ENCODE data around the gene MNAT1.
"Not testable (repeated sequence)": the region's sequence is repeated elsewhere in the genome, so short reads cannot be mapped to it uniquely, and the experiment has no call there.

The MNAT1 gene

DNA sequence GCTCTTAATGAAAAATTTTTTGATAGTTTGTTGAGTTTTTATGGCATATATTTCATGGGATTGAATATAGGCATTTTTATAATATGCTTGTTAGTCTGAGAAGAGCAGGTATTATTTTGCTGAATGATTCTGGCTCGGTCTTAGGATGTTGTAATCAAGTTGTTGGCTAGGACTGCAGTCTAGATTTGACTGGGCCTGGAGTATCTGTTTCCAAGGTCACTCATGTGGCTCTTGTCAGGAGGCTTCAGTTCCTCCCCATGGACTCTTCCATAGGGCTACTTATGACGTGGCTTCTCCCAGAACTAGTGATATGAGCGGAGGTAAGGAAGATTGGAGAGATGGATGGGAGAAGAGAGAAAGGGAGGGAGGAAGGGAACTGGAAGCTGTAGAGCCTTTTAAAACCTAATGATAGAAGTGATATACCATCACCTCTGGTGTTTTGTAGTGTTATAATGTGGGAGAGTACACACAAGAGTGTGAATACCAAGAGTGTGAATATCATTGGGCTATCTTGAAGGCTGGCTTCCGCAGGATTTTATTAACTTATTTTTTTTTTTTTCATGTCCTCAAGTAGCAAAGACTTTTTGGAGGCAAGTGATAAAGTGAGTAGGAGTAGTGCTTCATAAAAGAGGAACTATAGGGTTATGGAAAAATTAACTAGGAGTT is 4.4 kb downstream of the MNAT1 start:
- no peak for DNase-seq (ENCODE audit: low read depth in 3 of 3)

DNA sequence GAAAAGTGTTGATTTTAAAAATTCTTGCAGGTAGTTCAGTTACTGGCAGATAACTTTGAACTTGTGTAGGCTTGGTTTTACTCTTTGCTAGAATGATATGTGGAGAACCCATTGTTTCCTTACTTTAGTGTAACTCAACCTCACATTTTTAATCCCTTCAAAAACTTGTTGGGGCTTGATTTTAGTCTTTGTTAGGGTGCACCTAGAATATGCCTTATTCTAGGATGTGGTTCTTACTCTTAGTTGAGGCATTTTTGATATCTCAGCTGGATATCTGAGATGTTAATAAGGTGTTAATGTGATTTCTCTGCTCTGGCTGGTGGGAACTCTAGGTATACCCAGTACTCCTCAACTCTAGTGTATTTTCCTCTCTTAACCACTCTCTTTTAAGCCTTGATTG is 10.0 kb downstream of the MNAT1 start:
- DNase-seq (ENCODE audit: low read depth in 3 of 3), result no peak

DNA sequence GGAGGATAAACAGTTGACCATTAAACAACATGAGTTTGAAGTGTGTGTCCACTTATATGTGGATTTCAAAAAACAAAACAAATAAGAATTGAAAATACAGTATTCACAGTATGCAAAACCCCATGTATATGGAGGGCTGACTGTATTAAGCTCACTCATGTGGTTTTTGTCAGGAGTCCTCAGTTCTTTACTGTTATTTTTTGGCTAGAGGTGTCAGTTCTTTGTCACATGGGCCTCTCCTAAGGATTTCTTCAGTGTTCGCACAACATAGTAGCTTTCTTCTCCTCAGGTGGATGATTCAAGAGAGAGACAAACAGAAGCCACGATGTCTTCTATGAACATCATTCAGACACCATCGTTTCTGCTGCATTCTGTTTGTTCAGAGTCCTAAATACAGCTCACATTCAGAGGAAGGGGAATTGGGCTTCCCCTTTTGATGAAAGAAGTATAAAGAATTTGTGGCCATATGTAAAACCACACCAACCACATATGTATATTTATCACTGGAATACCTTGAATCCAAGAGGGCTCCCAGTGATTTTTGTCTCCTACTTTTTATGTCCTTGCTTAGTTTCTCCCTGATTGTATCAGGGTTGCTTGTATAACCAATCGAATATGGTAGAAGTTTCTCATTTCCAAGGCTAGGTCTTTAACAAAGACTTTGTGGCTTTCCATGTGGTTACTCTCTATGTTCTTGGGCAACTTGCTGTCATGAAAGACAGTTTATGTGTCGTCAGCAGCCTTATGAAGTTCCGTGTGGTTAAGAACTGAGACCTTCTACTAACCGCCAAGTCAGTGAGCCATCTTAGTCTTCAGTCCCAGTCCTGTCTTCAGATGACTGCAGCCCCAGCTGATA is 18.9 kb downstream of the MNAT1 start:
- peak; percentile 26 to 41 (median 35) for DNase-seq (ENCODE audit: low read depth in 3 of 3)

DNA sequence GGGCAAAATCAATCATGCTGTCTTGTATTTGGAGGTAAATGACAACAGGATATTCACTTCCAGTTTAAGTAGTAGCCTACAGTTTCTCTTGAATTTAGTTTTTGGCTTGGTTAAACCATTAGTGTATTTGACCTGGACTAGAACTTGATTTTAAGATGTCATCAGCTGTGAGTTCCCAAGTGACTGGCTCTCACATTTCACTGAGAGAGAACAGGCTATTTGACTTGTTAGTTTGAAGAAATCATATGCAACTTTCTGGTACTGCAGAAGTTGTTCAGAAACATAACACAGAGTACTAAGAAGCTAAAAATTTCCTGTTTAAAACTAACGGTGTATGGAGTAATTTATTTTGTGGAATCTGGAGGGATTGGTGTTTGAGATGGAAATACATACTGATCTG is 22.3 kb downstream of the MNAT1 start:
- DNase-seq (ENCODE audit: low read depth in 3 of 3), result no peak

DNA sequence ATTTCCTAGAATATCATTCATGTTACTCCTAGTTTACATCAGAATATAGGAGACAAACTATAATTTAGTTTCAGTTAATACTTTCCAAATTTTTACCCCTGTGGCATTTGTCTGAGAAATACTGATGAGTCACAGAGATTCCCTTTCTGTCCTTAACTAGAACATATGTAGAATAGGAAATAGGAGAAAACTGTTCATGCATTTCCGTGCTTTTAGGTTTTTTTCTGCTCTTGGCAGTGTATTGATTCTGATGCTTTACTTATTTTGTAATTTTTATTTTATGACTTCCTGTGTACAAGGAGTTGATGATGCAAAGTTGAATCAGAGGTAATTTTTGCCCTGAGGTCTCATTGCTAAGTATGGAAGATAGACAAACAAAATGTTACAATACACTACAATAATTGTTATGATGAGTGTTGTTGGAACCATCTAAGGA is 23.0 kb downstream of the MNAT1 start:
- DNase-seq (ENCODE audit: low read depth in 3 of 3), result no peak

DNA sequence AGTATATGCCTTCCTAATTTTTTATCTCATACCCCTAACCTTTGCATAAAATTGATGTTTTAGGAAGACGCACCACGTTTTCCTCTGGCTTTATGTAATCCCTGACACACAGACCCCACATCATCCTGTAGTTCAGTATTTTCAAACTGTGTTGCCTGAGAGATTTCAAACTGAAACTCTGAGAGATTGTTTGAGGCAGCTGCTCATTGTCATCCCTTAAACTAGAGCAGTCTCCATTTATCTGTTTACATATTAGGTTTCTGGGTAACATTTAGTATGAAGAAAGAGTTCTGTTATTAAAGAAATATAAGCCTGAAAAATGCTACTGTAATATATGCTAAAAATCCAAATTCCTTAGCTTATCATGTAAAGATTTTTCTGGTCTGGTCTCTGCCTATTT is 24.3 kb downstream of the MNAT1 start:
- DNase-seq (ENCODE audit: low read depth in 3 of 3), result no peak

DNA sequence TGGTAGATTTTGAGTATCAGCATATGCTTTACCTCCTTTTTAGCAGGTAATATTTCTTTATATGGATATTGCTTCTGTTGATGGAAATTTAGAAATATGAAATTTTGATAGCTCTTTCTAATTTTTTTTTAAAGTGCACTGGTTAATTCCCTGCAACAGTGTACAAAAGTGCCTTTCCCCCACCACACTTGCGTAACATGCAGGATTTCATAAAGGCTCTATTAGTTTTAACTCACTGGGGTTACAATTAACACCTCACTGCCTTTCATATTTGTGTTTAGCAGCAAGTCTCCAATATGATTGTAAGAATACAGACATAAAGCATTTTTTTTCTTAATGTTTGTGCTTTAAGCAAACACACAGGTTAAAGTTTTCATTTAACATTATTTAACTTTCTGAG is 25.6 kb downstream of the MNAT1 start:
- no peak for DNase-seq (ENCODE audit: low read depth in 3 of 3)

DNA sequence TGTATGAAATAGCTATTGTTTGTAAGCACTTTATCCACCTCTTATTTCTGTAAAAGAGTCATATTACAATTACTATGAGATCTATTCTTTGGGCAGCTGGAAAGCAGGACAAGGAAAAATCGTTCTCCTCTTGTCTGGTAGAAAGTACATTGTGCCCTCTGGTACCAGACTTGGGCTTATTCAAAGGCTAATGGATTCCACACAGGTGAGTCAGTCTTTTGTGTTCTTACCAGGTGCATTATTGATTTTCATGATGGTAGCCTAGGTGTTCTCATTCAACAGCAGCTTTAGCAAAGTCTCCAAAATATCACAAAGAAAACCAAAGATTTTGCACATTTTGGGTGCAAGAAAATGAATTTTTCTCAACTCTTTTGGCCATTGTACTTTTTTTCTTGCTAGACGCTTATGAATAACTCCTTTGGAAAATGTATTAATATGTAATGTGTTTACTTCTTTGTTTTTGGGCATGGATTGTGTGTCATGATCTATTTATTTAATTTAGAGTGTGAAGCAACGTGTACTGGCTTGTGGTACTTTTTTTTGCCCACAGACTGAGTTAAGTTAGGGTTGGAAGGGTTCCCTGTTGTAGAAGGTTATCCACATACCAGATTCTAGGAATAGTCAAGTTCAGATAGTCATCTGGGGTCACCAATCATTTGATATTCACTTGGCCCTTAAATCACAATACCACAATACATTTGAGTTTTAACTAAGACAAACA is 26.2 kb downstream of the MNAT1 start:
- no peak for DNase-seq (ENCODE audit: low read depth in 3 of 3)

DNA sequence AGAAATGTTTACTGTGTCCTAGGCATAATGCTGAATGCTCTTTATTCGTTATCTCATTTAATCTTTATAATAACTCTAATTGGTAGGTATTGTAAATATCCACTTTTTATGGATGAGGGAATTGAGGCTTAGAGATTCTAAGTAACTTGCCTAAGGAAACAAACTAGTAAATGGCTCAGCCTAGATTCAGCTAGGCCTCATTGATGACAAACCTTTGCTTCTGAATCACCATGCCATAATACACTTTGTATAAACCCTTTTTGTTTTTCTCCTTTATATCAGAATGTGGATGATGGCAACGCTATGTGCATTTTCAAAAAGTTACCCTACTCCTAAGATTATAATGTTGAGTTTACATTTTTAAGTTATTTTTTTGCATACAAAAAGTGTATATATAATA is 34.0 kb downstream of the MNAT1 start:
- no peak for DNase-seq (ENCODE audit: low read depth in 3 of 3)

DNA sequence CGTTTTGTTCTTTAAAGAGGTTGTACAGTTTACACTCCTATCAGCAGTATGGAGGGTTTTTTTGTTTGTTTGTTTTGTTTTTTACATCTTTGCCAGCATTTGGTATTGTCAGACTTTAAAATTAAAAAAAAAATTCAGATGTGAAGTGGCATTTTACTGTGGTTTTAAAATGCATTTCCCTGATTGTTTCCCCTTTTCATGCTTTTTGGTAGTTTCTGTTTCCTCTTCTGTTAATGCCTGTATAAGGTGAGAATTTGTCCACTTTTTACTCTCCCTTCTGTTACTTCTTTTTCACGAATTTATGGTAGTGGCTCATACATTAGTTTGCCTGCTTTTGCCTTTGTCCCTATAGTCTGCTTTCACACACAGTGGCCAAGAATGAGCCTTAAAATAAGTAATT is 36.6 kb downstream of the MNAT1 start:
- no peak for DNase-seq (ENCODE audit: low read depth in 3 of 3)

DNA sequence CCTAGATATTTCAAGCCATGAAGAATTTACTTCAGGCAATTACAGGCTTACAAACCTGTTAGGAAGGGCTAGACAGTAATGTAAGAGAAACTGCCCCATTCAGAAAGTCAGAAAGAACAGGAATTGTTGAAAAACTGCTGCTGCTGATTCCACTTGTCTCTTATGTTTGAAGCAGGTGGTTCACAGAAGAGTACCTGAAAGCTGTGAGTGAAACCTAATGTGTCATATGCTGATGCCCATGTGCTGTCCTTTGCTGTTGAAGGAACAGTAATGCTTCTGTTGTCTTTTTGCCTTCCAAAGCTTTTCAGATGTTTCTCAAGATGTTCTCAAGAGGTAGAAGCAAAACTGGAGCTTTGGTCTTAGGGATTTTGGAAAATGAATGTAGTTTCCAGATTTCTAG is 39.0 kb downstream of the MNAT1 start:
- no peak for DNase-seq (ENCODE audit: low read depth in 3 of 3)

DNA sequence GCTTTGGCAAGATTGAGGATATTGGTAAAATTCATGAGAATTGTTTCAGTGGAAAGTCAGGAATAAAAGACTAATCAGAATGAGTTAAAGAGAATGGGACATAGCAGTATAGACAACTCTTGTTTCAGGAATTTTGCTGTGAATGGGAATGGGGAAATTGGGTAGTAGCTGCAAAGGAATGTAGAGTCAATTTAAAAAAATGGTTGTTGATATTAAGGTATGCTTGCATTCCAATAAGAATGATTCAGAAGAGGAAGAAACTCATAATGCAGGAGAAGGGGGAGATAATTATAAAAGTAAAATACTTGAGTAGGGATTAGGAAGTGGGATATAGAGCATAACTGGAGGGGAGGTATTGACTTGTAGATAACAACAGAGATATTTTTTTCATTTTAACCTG is 40.7 kb downstream of the MNAT1 start:
- DNase-seq (ENCODE audit: low read depth in 3 of 3), result no peak

DNA sequence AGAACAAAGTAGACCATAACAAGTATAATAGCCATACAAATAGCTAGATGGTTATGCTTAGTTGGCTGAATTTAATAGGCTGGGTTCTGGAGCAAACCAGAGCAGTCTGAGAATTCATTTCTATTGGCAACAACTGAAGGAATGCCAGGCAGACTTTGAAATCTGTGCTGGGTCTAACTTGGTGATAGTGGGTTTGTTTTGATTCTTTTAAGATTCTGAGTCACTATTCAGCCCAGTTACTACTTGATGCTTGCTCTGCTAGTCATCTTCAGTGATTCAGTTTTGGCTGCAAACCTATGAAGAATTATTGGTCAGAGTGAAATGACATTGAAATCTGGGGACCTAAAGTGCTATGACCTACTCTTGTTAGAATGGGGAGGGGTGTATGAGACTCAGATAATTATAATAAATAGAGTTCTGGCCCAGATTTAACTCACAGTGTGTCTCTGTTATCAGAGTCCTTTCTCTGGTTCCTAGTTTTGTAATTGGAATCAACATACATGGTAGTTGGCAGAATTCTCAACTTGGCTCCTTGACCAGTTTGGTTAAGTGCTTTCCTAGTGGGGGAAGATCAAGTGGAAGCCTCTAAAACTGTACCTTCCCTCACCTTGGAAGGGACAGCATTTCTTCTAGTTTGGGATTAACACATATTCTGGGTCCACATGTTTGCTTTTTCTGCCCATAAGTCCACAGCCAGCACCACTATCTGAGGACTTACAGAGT is 43.5 kb downstream of the MNAT1 start:
- no peak for DNase-seq (ENCODE audit: low read depth in 3 of 3)

DNA sequence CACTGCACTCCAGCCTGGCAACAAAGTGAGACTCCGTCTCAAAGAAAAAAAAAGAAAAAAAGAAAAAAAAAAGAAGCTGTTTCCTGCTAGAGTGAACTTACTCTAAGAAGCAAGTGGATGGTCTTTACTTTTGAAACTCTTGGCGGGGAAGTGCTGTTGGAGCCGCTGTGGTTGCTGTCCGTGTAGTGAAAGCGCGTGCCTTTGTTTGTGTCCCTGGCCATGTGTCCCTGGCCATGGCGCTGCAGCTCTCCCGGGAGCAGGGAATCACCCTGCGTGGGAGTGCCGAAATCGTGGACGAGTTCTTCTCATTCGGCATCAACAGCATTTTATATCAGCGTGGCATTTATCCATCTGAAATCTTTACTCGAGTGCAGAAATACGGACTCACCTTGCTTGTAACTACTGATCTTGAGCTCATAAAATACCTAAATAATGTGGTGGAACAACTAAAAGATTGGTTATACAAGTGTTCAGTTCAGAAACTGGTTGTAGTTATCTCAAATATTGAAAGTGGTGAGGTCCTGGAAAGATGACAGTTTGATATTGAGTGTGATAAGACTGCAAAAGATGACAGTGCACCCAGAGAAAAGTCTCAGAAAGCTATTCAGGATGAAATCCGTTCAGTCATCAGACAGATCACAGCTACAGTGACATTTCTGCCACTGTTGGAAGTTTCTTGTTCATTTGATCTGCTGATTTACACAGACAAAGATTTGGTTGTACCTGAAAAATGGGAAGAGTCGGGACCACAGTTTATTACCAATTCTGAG is 45.4 kb downstream of the MNAT1 start:
- DNase-seq (ENCODE audit: low read depth in 3 of 3), result not testable (repeated sequence)

DNA sequence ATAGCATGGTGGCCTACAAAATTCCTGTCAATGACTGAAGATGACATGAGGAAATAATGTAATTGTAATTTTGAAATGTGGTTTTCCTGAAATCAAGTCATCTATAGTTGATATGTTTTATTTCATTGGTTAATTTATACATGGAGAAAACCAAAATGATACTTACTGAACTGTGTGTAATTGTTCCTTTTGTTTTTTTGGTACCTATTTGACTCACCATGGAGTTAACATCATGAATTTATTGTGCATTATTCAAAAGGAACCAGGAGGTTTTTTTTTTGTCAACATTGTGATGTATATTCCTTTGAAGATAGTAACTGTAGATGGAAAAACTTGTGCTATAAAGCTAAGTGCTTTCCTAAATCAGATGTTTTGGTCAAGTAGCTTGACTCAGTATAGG is 46.0 kb downstream of the MNAT1 start:
- not testable (repeated sequence) for DNase-seq (ENCODE audit: low read depth in 3 of 3)

DNA sequence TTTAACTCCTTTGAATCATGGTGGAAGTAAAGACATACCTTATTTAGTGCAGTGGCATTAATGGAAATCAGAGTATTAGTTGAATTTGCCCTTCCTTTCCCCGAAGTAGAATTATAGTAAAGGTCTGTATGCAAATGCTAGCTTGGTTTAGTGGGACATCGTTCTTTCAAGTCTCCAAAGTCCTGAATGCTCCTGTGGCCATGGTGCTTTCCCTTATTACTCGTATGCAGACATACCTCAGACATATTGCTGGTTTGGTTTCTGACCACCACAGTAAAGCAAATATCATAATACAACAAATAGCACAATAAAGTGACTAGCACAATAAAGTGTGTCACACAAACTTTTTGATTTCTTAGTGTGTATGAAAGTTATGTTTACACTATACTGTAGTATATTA is 52.3 kb downstream of the MNAT1 start:
- no peak for DNase-seq (ENCODE audit: low read depth in 3 of 3)

DNA sequence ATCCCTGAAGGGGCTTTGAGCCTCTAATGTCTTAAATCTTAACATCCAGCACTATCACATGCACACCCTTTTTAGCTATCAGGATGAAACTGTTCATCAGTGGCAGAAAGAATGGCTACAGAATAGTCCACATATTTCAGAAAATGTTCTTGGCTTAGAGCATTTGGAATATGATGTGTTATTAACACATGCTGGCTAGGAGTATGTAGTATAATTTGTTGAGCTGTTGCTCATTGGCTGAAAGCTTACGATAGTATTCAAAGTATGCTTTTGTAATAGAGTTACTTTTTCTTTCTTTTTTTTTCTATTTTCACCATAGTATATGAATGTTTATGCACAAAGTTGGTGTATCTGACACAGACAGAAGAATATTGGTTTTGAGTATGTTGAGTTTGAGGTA is 55.1 kb downstream of the MNAT1 start:
- DNase-seq (ENCODE audit: low read depth in 3 of 3), result no peak

DNA sequence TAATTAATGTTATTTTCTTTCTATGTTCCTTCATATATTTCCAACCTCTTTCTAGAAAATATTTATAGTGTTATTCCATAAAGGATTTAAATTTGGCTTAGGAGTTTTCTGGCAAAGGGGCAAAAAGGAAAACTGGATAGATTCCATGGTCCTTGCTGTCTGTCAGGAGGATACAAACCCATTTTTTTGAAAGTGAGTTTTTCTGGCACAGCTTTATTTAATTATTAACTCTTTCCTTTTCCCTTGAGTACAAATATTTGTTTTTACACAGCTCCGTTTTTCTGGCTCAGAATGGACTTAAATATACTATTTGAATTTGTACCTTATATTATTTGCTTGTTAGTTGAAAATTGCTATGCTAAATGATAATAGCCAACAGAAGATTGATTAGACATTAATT is 56.3 kb downstream of the MNAT1 start:
- DNase-seq (ENCODE audit: low read depth in 3 of 3), result no peak

DNA sequence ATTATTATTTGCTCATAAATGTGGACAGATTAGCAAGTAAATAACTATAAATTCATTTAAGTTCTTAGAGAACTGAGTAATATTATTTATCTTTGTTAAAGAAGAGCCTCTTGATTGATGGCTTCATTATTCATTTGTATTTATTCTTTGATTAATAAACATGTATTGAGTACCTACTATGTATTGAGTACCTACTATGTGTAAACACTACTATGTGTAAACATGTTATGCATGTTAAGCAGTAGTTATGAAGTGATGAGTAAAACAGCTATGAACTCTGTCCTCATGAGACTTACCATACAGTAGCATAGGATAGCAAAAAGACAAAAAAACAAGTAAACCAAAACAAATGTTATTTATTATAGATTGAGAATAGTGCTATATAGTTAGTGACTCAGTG is 61.9 kb downstream of the MNAT1 start:
- DNase-seq (ENCODE audit: low read depth in 3 of 3), result no peak

DNA sequence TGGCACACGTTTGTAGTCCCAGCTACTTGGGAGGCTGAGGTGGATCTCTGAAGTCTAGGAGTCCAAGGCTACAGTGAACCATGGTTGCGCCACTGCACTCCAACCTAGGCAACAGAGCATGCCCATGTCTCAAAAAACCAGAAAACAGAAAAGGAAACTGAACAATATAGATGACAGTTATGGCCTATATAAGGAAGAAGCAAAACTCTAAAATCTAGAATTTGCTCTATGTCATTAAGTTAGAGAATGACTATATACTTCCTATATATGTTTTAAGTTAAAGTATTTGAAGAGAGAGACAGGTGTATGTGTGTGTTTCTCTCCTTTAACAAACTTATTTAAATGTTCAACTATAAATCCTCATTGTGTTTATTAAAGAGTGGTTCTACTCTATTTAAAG is 65.8 kb downstream of the MNAT1 start:
- no peak for DNase-seq (ENCODE audit: low read depth in 3 of 3)

DNA sequence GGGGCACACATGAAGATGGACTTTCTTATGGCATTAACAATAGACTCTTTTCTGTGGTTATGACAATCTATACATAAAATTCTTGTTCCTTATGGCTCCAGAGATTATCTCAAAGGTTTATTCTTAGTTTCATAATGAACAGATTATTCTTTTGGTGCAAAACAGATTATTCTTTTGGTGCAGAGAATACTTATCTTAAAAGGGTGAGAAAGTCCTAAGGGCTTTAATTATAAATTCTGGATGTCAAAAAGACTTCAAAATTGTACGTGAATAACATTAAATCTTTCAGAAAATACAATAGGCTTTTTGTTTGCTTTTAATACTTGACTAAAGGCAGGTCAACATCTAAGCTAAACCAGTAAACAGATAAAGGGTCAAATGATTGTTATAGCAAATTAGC is 69.3 kb downstream of the MNAT1 start:
- DNase-seq (ENCODE audit: low read depth in 3 of 3), result no peak

Measured in stimulated activated CD4-positive, alpha-beta T cell treated with anti-CD3 and anti-CD28 coated beads, TNF-alpha, amount 100 ng/mL, for 48 hours (primary cell).